ENCODE data around the gene OSTC.
"Not testable (repeated sequence)": the region's sequence is repeated elsewhere in the genome, so short reads cannot be mapped to it uniquely, and the experiment has no call there.

OSTC gene

GRCh38 chr4:108646706-108647105, 3.7 kb upstream of the OSTC start:
- ATAC-seq (no peak), DNase-seq (no peak)

- DNase-seq (no peak), ATAC-seq (no peak)
These were observed 562 bp upstream of the OSTC start for GRCh38 chr4:108649863-108650211.

- ATAC-seq = no peak
- no peak for DNase-seq
These were observed 804 bp downstream of the OSTC start for GRCh38 chr4:108651014-108651791.

- DNase-seq = no peak
- ATAC-seq = no peak
These were observed 12.2 kb downstream of the OSTC start for GRCh38 chr4:108662629-108663028.

- ATAC-seq (no peak), DNase-seq (no peak)
These were observed 24.1 kb downstream of the OSTC start for GRCh38 chr4:108674356-108674977.

- no peak for DNase-seq
- ATAC-seq = no peak
These were observed 31.0 kb downstream of the OSTC start for GRCh38 chr4:108681321-108681809.

GRCh38 chr4:108683479-108683878, 33.1 kb downstream of the OSTC start:
- DNase-seq (no peak), ATAC-seq (no peak)

GRCh38 chr4:108685036-108685686, 34.8 kb downstream of the OSTC start:
- ATAC-seq (no peak), DNase-seq (no peak)

- no peak for ATAC-seq
- DNase-seq = no peak
These were observed 40.3 kb downstream of the OSTC start for GRCh38 chr4:108690738-108691137.

- no peak for ATAC-seq
- no peak for DNase-seq
These were observed 42.8 kb downstream of the OSTC start for GRCh38 chr4:108693211-108693610.

GRCh38 chr4:108693819-108694218, 43.4 kb downstream of the OSTC start:
- ATAC-seq = no peak

GRCh38 chr4:108694423-108694822, 44.0 kb downstream of the OSTC start:
- DNase-seq (no peak), ATAC-seq (no peak)

More at GRCh38 chr4:108693819-108694218, 43.4 kb downstream of the OSTC start:
- no peak for DNase-seq

GRCh38 chr4:108695062-108695461, 44.7 kb downstream of the OSTC start:
- ATAC-seq (no peak), DNase-seq (no peak)

GRCh38 chr4:108696160-108696559, 45.8 kb downstream of the OSTC start:
- no peak for DNase-seq
- no peak for ATAC-seq

GRCh38 chr4:108700081-108700757, 49.8 kb downstream of the OSTC start:
- DNase-seq = no peak
- no peak for ATAC-seq

- DNase-seq (no peak), ATAC-seq (no peak)
These were observed 52.6 kb downstream of the OSTC start for GRCh38 chr4:108702960-108703359.

GRCh38 chr4:108703370-108703769, 53.0 kb downstream of the OSTC start:
- ATAC-seq (no peak), DNase-seq (no peak)

GRCh38 chr4:108703966-108704365, 53.6 kb downstream of the OSTC start:
- ATAC-seq (no peak), DNase-seq (no peak)

- ATAC-seq (no peak), DNase-seq (no peak)
These were observed 55.9 kb downstream of the OSTC start for GRCh38 chr4:108706289-108706688.

- no peak for DNase-seq
- no peak for ATAC-seq
These were observed 58.8 kb downstream of the OSTC start for GRCh38 chr4:108709234-108709633.

- DNase-seq = no peak
These were observed 59.3 kb downstream of the OSTC start for GRCh38 chr4:108709722-108710121.

GRCh38 chr4:108710578-108710977, 60.2 kb downstream of the OSTC start:
- DNase-seq = not testable (repeated sequence)

More at GRCh38 chr4:108709722-108710121, 59.3 kb downstream of the OSTC start:
- no peak for ATAC-seq

GRCh38 chr4:108714880-108715279, 64.5 kb downstream of the OSTC start:
- DNase-seq (no peak), ATAC-seq (no peak)

More at GRCh38 chr4:108710578-108710977, 60.2 kb downstream of the OSTC start:
- ATAC-seq = not testable (repeated sequence)

Measured in stimulated activated naive CD8-positive, alpha-beta T cell treated with anti-CD3 and anti-CD28 coated beads, Interleukin-15, Interleukin-2, amounts not matched to agents 100 U/mL and 50 U/mL, for 24 hours (primary cell).